CD4-positive, CD25-positive, alpha-beta regulatory T cell (primary cell): Measurements from ENCODE around the gene OR10H2. TPM values are rescaled to one million over a fixed set of nuclear protein-coding genes. Genes with fewer than 3 reads are reported as not detected.
"Not testable (repeated sequence)": the region's sequence is repeated elsewhere in the genome, so short reads cannot be mapped to it uniquely, and the experiment has no call there.

ENCODE experiments used
- ATAC-seq, 2 donors: fragments of 150-1000 bp; cut with Tn5 transposase; one replicate each; pipeline ENCODE4 v1.10.0; 2021; ENCODE audit warnings: low read depth in 2 of 2, moderate number of reproducible peaks in 2 of 2, moderate library complexity in 1 of 2
- DNase-seq, 3 donors: peaks; one replicate each; pipeline versions ENCODE4 v3.0.0 to v3.0.0-alpha.2; 2012 to 2022; ENCODE audit warnings: mixed read lengths in 1 of 3
- H3K27ac ChIP-seq: one replicate; pipeline ENCODE4 v1.7.0; 2013; ENCODE audit warnings: mild to moderate bottlenecking, low read length; ENCODE audit not compliant: insufficient read depth, poor library complexity, severe bottlenecking
- H3K27me3 ChIP-seq: one replicate; pipeline ENCODE4 v1.7.0; 2013; ENCODE audit warnings: low read length; ENCODE audit not compliant: control insufficient read depth, insufficient read depth
- H3K36me3 ChIP-seq: one replicate; pipeline ENCODE4 v1.7.0; 2013; ENCODE audit warnings: mild to moderate bottlenecking, low read length, moderate library complexity; ENCODE audit not compliant: control insufficient read depth, insufficient read depth
- H3K4me1 ChIP-seq: 2 replicates; pipeline ENCODE4 v1.7.0; 2013; ENCODE audit warnings: mild to moderate bottlenecking, low read length; ENCODE audit not compliant: insufficient read depth, control insufficient read depth, poor library complexity, severe bottlenecking
- H3K4me3 ChIP-seq: one replicate; pipeline ENCODE4 v1.7.0; 2013; ENCODE audit warnings: low read depth, mild to moderate bottlenecking, low read length, moderate library complexity
- H3K9me3 ChIP-seq, 2 experiments: 1 replicate in 1 of 2; 2 replicates in 1 of 2; pipeline ENCODE4 v1.7.0; 2013; ENCODE audit warnings: low read length in 2 of 2, mild to moderate bottlenecking in 1 of 2, moderate library complexity in 1 of 2; ENCODE audit not compliant: control insufficient read depth in 2 of 2
- H3K27ac Mint-ChIP-seq, 3 donors: one replicate each; pipeline ENCODE4 v1.8.0; 2020 to 2022; ENCODE audit warnings: mild to moderate bottlenecking in 3 of 3, mixed read lengths in 3 of 3, moderate library complexity in 2 of 3
- H3K27me3 Mint-ChIP-seq: one replicate; pipeline ENCODE4 v1.8.0; 2022; ENCODE audit warnings: mild to moderate bottlenecking, mixed read lengths
- H3K36me3 Mint-ChIP-seq: one replicate; pipeline ENCODE4 v1.8.0; 2020; ENCODE audit warnings: mixed read lengths
- H3K4me1 Mint-ChIP-seq, 4 donors: one replicate each; pipeline ENCODE4 v1.8.0; 2020 to 2022; ENCODE audit warnings: mixed read lengths in 4 of 4, mild to moderate bottlenecking in 1 of 4
- H3K4me3 Mint-ChIP-seq, 4 donors: one replicate each; pipeline ENCODE4 v1.8.0; 2020 to 2022; ENCODE audit warnings: mild to moderate bottlenecking in 4 of 4, mixed read lengths in 4 of 4, moderate library complexity in 3 of 4
- H3K9me3 Mint-ChIP-seq, 7 donors: one replicate each; pipeline ENCODE4 v1.8.0; 2020 to 2022; ENCODE audit warnings: mixed read lengths in 7 of 7, mild to moderate bottlenecking in 3 of 7, moderate library complexity in 2 of 7
- polyA plus RNA-seq, 4 donors: library from polyadenylated mRNA; unstranded; fragments of 300-500 nt; fragmentation: Illumina TruSeq; gene quantifications; one replicate each; pipeline ENCODE4 v1.2.3, GENCODE V29; 2021
- total RNA-seq: library from RNA; stranded (reverse); gene quantifications from one replicate; pipeline ENCODE4 v1.2.3, GENCODE V29; 2022

The OR10H2 gene
- total RNA-seq: not detected
- polyA plus RNA-seq: not detected

GRCh38 chr19:15727724-15728123 is at the start of gene OR10H2:
OR10H2 (plus strand) TSS chr19:15728024; CDS start chr19:15728044, 20 bp downstream.
- peaks cover 0 to 4% (median 2%) of the 10 kb centered on the region in 7 donors for H3K9me3 Mint-ChIP-seq
- Histone ChIP-seq H3K36me3 (no peaks in the 10 kb centered on the region), H3K27me3 (peaks cover 12% of the 10 kb centered on the region), H3K4me1 (no peaks in the 10 kb centered on the region), H3K27ac (no peak within 1 kb of the TSS), H3K9me3 (peaks cover 0 to 2% of the 10 kb centered on the region in 2 experiments), H3K4me3 (no peak within 1 kb of the TSS)
- no peak within 1 kb of the TSS for H3K4me3 Mint-ChIP-seq
- peaks cover 0 to 3% (median 0%) of the 10 kb centered on the region in 4 donors for H3K4me1 Mint-ChIP-seq
- no peak within 1 kb of the TSS for H3K27ac Mint-ChIP-seq
- H3K27me3 Mint-ChIP-seq: peaks cover 21% of the 10 kb centered on the region
- ATAC-seq (no peak), DNase-seq (no peak)
- H3K36me3 Mint-ChIP-seq: no peaks in the 10 kb centered on the region

- H3K27ac Mint-ChIP-seq: no peak overlapping the region
- no peak overlapping the region for H3K4me3 ChIP-seq
- ATAC-seq (no peak), DNase-seq (no peak)
- no peaks in the 10 kb centered on the region for H3K9me3 ChIP-seq
- no peaks in the 10 kb centered on the region for H3K4me1 ChIP-seq
- H3K4me3 Mint-ChIP-seq: no peak overlapping the region
- H3K4me1 Mint-ChIP-seq: no peaks in the 10 kb centered on the region
- H3K27me3 ChIP-seq: no peaks in the 10 kb centered on the region
- no peaks in the 10 kb centered on the region for H3K36me3 Mint-ChIP-seq
- H3K36me3 ChIP-seq: no peaks in the 10 kb centered on the region
- H3K9me3 Mint-ChIP-seq: peaks cover 0 to 5% (median 0%) of the 10 kb centered on the region in 7 donors
- no peak overlapping the region for H3K27ac ChIP-seq
- H3K27me3 Mint-ChIP-seq: no peaks in the 10 kb centered on the region
Observed at GRCh38 chr19:15679089-15679488, 48.7 kb upstream of the OR10H2 start.

- H3K27ac Mint-ChIP-seq, H3K27ac ChIP-seq, H3K4me1 Mint-ChIP-seq, ATAC-seq, H3K27me3 ChIP-seq, H3K4me1 ChIP-seq, H3K4me3 Mint-ChIP-seq, H3K9me3 ChIP-seq, DNase-seq, H3K36me3 Mint-ChIP-seq, H3K36me3 ChIP-seq, H3K9me3 Mint-ChIP-seq, H3K4me3 ChIP-seq, H3K27me3 Mint-ChIP-seq: not testable (repeated sequence)
Observed at GRCh38 chr19:15679865-15680264, 48.0 kb upstream of the OR10H2 start.

- peaks cover under 1% of the 10 kb centered on the region for H3K27me3 ChIP-seq
- no peak overlapping the region for H3K4me3 Mint-ChIP-seq
- no peaks in the 10 kb centered on the region for H3K4me1 ChIP-seq
- H3K27ac Mint-ChIP-seq: no peak overlapping the region
- no peaks in the 10 kb centered on the region for H3K9me3 ChIP-seq
- H3K27ac ChIP-seq: no peak overlapping the region
- no peak for ATAC-seq
- H3K27me3 Mint-ChIP-seq: peaks cover 10% of the 10 kb centered on the region
- no peaks in the 10 kb centered on the region for H3K36me3 Mint-ChIP-seq
- H3K4me3 ChIP-seq: no peak overlapping the region
- no peaks in the 10 kb centered on the region for H3K4me1 Mint-ChIP-seq
- H3K36me3 ChIP-seq: no peaks in the 10 kb centered on the region
- H3K9me3 Mint-ChIP-seq: peaks cover 0 to 5% (median 0%) of the 10 kb centered on the region in 7 donors
- no peak for DNase-seq
Observed at GRCh38 chr19:15680478-15681322, 47.1 kb upstream of the OR10H2 start.

- H3K4me1 ChIP-seq: no peaks in the 10 kb centered on the region
- H3K27me3 ChIP-seq: peaks cover 3% of the 10 kb centered on the region
- H3K4me1 Mint-ChIP-seq: no peaks in the 10 kb centered on the region
- H3K27ac Mint-ChIP-seq: no peak overlapping the region
- ATAC-seq (no peak), DNase-seq (no peak)
- no peaks in the 10 kb centered on the region for H3K9me3 ChIP-seq
- no peaks in the 10 kb centered on the region for H3K36me3 Mint-ChIP-seq
- H3K4me3 ChIP-seq: no peak overlapping the region
- peaks cover 14% of the 10 kb centered on the region for H3K27me3 Mint-ChIP-seq
- no peak overlapping the region for H3K27ac ChIP-seq
- H3K9me3 Mint-ChIP-seq: peaks cover 0 to 14% (median 4%) of the 10 kb centered on the region in 7 donors
- H3K4me3 Mint-ChIP-seq: no peak overlapping the region
- no peaks in the 10 kb centered on the region for H3K36me3 ChIP-seq
Observed at GRCh38 chr19:15683411-15683810, 44.4 kb upstream of the OR10H2 start.

GRCh38 chr19:15684828-15685227 is 43.0 kb upstream of the OR10H2 start:
- Histone ChIP-seq H3K4me3 (no peak overlapping the region), H3K27ac (no peak overlapping the region), H3K27me3 (peaks cover 5% of the 10 kb centered on the region), H3K36me3 (no peaks in the 10 kb centered on the region), H3K9me3 (no peaks in the 10 kb centered on the region), H3K4me1 (no peaks in the 10 kb centered on the region)
- Mint-ChIP-seq H3K27me3 (peaks cover 14% of the 10 kb centered on the region), H3K9me3 (peaks cover 0 to 14% (median 7%) of the 10 kb centered on the region in 7 donors), H3K4me1 (no peaks in the 10 kb centered on the region), H3K27ac (no peak overlapping the region), H3K4me3 (no peak overlapping the region), H3K36me3 (no peaks in the 10 kb centered on the region)
- no peak for ATAC-seq
- DNase-seq: no peak

- no peaks in the 10 kb centered on the region for H3K36me3 Mint-ChIP-seq
- DNase-seq (no peak), ATAC-seq (no peak)
- H3K4me3 ChIP-seq: no peak overlapping the region
- no peaks in the 10 kb centered on the region for H3K4me1 ChIP-seq
- H3K9me3 Mint-ChIP-seq: peaks cover 0 to 5% (median 3%) of the 10 kb centered on the region in 7 donors
- H3K27me3 Mint-ChIP-seq: peaks cover 19% of the 10 kb centered on the region
- H3K4me3 Mint-ChIP-seq: no peak overlapping the region
- no peaks in the 10 kb centered on the region for H3K36me3 ChIP-seq
- no peak overlapping the region for H3K27ac ChIP-seq
- H3K27me3 ChIP-seq: peaks cover 7% of the 10 kb centered on the region
- H3K9me3 ChIP-seq: no peaks in the 10 kb centered on the region
- no peak overlapping the region for H3K27ac Mint-ChIP-seq
- H3K4me1 Mint-ChIP-seq: peaks cover 0 to 6% (median 0%) of the 10 kb centered on the region in 4 donors
Observed at GRCh38 chr19:15696654-15697194, 31.1 kb upstream of the OR10H2 start.
